ENCODE measurements around the gene RABGAP1L. TPM values are rescaled to one million over a fixed set of nuclear protein-coding genes. Genes with fewer than 3 reads are reported as not detected.

RABGAP1L gene
- total RNA-seq, 4 donors from 2014 or later: 38.8 to 54.7 (median 50.5) TPM

DNA sequence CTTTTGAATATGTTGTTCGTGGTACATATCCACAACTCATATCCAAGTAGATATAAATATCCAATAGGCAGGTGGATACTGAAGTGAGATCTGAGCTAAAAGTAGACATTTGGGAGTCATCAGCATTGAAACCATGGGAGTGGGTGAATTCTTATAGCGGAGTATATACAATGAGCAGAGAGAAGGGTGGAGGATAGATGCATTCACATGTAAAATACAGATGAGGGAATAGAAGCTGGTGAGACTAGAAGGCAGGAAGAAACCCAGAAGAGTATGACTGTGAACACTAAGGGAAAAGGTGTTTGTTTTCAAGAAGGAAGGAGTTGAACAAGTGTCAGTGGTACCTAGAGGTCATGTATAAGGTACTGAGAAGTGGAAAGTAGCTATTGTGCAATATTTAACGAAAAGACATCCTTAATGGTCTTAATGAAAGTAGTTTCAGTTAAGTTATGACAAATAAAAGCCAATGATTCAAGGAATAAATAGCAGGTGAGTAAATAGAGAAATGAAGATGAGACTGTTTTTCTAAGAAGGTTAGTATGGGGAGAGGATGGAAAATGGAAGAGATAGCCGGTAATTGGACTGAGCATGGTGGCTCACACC, 658.8 kb downstream of the RABGAP1L start:
- DNase-seq (ENCODE audit: low spot score in 2 of 2): no peak
- intact Hi-C loops (cut with DNase I; ENCODE audit: low total_unique reads): no loop called here
- TF ChIP-seq, protein P1, sequence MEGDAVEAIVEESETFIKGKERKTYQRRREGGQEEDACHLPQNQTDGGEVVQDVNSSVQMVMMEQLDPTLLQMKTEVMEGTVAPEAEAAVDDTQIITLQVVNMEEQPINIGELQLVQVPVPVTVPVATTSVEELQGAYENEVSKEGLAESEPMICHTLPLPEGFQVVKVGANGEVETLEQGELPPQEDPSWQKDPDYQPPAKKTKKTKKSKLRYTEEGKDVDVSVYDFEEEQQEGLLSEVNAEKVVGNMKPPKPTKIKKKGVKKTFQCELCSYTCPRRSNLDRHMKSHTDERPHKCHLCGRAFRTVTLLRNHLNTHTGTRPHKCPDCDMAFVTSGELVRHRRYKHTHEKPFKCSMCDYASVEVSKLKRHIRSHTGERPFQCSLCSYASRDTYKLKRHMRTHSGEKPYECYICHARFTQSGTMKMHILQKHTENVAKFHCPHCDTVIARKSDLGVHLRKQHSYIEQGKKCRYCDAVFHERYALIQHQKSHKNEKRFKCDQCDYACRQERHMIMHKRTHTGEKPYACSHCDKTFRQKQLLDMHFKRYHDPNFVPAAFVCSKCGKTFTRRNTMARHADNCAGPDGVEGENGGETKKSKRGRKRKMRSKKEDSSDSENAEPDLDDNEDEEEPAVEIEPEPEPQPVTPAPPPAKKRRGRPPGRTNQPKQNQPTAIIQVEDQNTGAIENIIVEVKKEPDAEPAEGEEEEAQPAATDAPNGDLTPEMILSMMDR (IDR thresholded peaks at IDR 0.05): no peak
- TF ChIP-seq POLR2A (IDR thresholded peaks at IDR 0.05): no peak
- 47 to 50% methylated on average over 4 of the region's 4 CpGs for WGBS, 2 donors
- H3K4me3 ChIP-seq (ENCODE audit: low read depth, poor library complexity, severe bottlenecking): no peak overlapping the region

DNA sequence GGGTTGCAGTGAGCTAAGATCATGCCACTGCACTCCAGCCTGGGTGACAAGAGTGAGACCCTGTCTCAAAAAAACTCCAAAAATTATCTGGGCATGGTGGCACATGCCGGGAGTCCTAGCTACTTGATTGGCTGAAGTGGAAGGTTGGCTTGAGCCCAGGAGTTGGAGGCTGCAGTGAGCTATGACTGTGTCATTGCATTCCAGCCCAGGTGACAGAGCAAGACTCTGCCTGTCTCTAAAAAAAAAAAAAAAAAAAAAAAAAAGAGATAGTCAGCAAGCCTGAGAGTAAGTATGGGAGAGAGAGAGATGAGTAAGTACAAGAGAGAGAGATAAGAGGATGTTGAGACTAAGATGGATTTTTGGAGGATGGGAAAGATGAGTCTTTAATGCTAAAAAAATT, 659.6 kb downstream of the RABGAP1L start:
- no peak for TF ChIP-seq POLR2A (IDR thresholded peaks at IDR 0.05)
- TF ChIP-seq, protein P1 (IDR thresholded peaks at IDR 0.05): no peak
- intact Hi-C loops (cut with DNase I; ENCODE audit: low total_unique reads): no loop called here
- peak in 1 of 2 donors; percentile 43 for DNase-seq (ENCODE audit: low spot score in 2 of 2)
- H3K4me3 ChIP-seq (ENCODE audit: low read depth, poor library complexity, severe bottlenecking): no peak overlapping the region
- 45 to 71% methylated on average over 1 of the region's 1 CpG for WGBS, 2 donors

DNA sequence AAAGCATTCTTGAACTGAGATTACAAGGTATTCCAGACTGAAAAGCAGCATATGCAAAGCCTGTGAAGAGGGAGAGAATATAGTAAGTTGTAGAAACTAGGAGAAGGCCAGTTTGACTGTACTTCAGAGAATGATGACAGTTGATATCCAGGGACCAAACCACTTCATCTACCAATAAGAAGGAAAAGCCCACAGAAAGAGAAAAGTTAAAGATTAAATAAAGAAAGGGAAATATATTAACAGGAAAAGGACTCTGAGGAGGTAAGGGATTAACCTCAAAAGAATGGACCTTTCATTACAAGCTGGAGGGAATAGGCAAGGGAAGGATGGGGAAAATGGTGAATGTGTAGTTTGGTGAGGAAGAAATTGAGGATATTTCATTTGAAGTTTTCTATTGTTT, 660.3 kb downstream of the RABGAP1L start:
- no peak overlapping the region for H3K4me3 ChIP-seq (ENCODE audit: low read depth, poor library complexity, severe bottlenecking)
- intact Hi-C loops (cut with DNase I; ENCODE audit: low total_unique reads): no loop called here
- TF ChIP-seq POLR2A (IDR thresholded peaks at IDR 0.05): no peak
- TF ChIP-seq, protein P1 (IDR thresholded peaks at IDR 0.05): no peak
- DNase-seq (ENCODE audit: low spot score in 2 of 2): no peak

DNA sequence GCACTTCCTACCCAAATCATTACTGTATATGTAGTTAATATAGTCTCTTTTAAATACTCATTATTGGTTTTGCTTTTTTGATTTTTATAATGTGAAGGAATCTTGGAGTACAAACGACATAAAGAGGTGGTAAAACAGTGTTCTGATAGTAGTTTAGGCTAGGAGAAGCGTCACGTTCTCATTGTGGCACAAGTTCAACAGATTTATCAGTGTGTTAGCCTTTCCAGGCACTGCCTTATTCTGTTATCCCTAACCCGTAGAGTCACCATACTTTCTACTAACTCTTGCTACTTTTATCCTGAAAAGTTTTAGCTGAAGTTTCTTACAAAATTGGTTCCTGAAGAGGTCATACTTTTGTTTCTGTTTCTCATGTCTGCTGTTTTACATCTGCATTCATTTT, 665.8 kb downstream of the RABGAP1L start:
- TF ChIP-seq, protein P1 (IDR thresholded peaks at IDR 0.05): no peak
- no peak for TF ChIP-seq POLR2A (IDR thresholded peaks at IDR 0.05)
- no peak overlapping the region for H3K4me3 ChIP-seq (ENCODE audit: low read depth, poor library complexity, severe bottlenecking)
- no peak for DNase-seq (ENCODE audit: low spot score in 2 of 2)
- intact Hi-C loops (cut with DNase I; ENCODE audit: low total_unique reads): no loop called here
- 51 to 70% methylated on average over 4 of the region's 4 CpGs for WGBS, 2 donors

DNA sequence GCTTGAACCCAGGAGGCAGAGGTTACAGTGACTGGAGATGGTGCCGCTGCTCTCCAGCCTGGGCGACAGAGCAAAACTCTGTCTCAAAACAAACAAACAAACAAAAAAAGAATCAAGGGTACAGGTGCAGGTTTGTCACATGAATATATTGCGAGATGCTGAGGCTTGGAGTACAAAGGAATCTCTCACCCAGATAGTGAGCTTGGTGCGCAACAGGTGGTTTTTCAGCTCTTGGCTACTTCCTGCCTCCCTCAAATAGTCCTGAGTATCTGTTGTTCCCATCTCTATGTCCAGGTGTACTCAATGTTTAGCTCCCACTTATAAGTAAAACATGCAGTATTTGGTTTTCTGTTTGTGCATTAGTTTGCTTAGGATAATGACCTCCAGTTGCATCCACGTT, 666.5 kb downstream of the RABGAP1L start:
- intact Hi-C loops (cut with DNase I; ENCODE audit: low total_unique reads): no loop called here
- DNase-seq (ENCODE audit: low spot score in 2 of 2): no peak
- H3K4me3 ChIP-seq (ENCODE audit: low read depth, poor library complexity, severe bottlenecking): no peak overlapping the region
- TF ChIP-seq, protein P1 (IDR thresholded peaks at IDR 0.05): no peak
- no peak for TF ChIP-seq POLR2A (IDR thresholded peaks at IDR 0.05)
- 94 to 95% methylated on average over 5 of the region's 5 CpGs for WGBS, 2 donors

DNA sequence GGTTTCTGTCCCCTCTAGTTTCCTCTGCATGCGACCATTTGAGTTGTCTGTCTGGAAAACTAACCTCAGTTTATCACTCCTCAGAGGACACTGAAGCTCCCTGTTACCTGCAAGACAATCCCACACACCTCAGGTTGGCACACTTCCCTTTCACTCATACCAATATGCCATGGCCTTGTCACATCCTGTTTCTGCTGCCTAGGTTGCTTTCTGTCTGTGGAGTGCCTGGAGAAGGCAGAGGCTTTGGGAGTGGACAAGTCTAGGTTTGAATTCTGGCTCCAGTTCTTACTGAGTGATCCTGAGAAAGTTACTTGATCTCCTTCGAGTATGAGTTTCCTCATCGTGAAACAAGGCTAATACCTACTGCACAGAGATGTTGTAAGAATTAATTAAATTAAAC, 668.9 kb downstream of the RABGAP1L start:
- intact Hi-C loops (cut with DNase I; ENCODE audit: low total_unique reads): no loop called here
- no peak overlapping the region for H3K4me3 ChIP-seq (ENCODE audit: low read depth, poor library complexity, severe bottlenecking)
- no peak for DNase-seq (ENCODE audit: low spot score in 2 of 2)
- TF ChIP-seq POLR2A (IDR thresholded peaks at IDR 0.05): no peak
- TF ChIP-seq, protein P1 (IDR thresholded peaks at IDR 0.05): no peak
- WGBS, 2 donors: 38 to 59% methylated on average over 3 of the region's 3 CpGs

Data from lower leg skin (tissue), 4 donors.